Uterus (tissue), 4 donors: ENCODE results near the gene ITCH. TPM values are rescaled to one million over a fixed set of nuclear protein-coding genes. Genes with fewer than 3 reads are reported as not detected.
"Not testable (repeated sequence)": the region's sequence is repeated elsewhere in the genome, so short reads cannot be mapped to it uniquely, and the experiment has no call there.

Source experiments
- DNase-seq, 2 donors: peaks; one replicate each; pipeline ENCODE4 v3.0.0-alpha.2; 2019 to 2020
- H3K27ac ChIP-seq, 2 donors: fragments of 200-600 bp; sonication (generic); 1 replicate in 1 of 2; 2 replicates in 1 of 2; pipeline ENCODE4 v1.5.1; 2016 to 2018
- H3K27me3 ChIP-seq, 2 donors: fragments of 200-600 bp; sonication (generic); one replicate each; pipeline ENCODE4 v1.5.1; 2018 to 2019; ENCODE audit warnings: control low read depth in 1 of 2
- H3K36me3 ChIP-seq, 2 donors: fragments of 200-600 bp; sonication (generic); one replicate each; pipeline ENCODE4 v1.5.1; 2019; ENCODE audit warnings: control low read depth in 1 of 2
- H3K4me1 ChIP-seq, 2 donors: fragments of 200-600 bp; sonication (generic); one replicate each; pipeline ENCODE4 v1.5.1; 2018 to 2019; ENCODE audit warnings: control low read depth in 1 of 2
- H3K4me3 ChIP-seq, 2 donors: fragments of 200-600 bp; sonication (generic); 1 replicate in 1 of 2; 2 replicates in 1 of 2; pipeline ENCODE4 v1.5.1; 2018 to 2019; ENCODE audit warnings: mild to moderate bottlenecking in 1 of 2
- H3K9me3 ChIP-seq, 2 donors: fragments of 200-600 bp; sonication (generic); one replicate each; pipeline ENCODE4 v1.5.1; 2019; ENCODE audit warnings: control low read depth in 1 of 2
- POLR2A ChIP-seq, 2 donors: fragments of 450-650 bp; IDR thresholded peaks; one replicate each; pipeline ENCODE4 v1.6.1; 2016; ENCODE audit warnings: antibody characterized with exemption in 2 of 2, mild to moderate bottlenecking in 1 of 2, moderate library complexity in 1 of 2
- intact Hi-C: fragments of 100-400 bp; cut with DNase I; formaldehyde crosslinking; loops from one replicate; pipeline ENCODE4 v1.15.1; 2023; ENCODE audit warnings: low total_unique reads
- total RNA-seq, 4 donors: library from RNA; depleted of rRNA in 3 of 4; stranded (reverse); fragments of >200 nt in 3 of 4; gene quantifications; one replicate each; pipeline versions ENCODE4 v1.1.0 to v1.2.4, GENCODE V29; 2014 to 2023
- TF ChIP-seq, protein P1 (sequence below), 4 experiments: fragments of 200-600 bp in 2 of 4; fragments of 450-650 bp in 2 of 4; sonication (generic) in 2 of 4; IDR thresholded peaks; one replicate each; pipeline ENCODE4 v1.5.1; 2016 to 2019; ENCODE audit warnings: antibody characterized with exemption in 4 of 4, mild to moderate bottlenecking in 2 of 4, moderate library complexity in 1 of 4
- donor health status: DM: yes; HTN: yes; CAD: no.

Gene ITCH
- total RNA-seq, 4 donors from 2014 or later: 35.6 to 97.9 (median 65.4) TPM

- H3K27ac ChIP-seq: no peak overlapping the region
- DNase-seq: no peak
- TF ChIP-seq POLR2A (IDR thresholded peaks at IDR 0.05): no peak
- TF ChIP-seq, protein P1, sequence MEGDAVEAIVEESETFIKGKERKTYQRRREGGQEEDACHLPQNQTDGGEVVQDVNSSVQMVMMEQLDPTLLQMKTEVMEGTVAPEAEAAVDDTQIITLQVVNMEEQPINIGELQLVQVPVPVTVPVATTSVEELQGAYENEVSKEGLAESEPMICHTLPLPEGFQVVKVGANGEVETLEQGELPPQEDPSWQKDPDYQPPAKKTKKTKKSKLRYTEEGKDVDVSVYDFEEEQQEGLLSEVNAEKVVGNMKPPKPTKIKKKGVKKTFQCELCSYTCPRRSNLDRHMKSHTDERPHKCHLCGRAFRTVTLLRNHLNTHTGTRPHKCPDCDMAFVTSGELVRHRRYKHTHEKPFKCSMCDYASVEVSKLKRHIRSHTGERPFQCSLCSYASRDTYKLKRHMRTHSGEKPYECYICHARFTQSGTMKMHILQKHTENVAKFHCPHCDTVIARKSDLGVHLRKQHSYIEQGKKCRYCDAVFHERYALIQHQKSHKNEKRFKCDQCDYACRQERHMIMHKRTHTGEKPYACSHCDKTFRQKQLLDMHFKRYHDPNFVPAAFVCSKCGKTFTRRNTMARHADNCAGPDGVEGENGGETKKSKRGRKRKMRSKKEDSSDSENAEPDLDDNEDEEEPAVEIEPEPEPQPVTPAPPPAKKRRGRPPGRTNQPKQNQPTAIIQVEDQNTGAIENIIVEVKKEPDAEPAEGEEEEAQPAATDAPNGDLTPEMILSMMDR (IDR thresholded peaks at IDR 0.05): no peak
- H3K4me1 ChIP-seq: no peaks in the 10 kb centered on the region
- H3K4me3 ChIP-seq: no peak overlapping the region
- no peaks in the 10 kb centered on the region for H3K9me3 ChIP-seq
- intact Hi-C loops: no loop called here
- H3K27me3 ChIP-seq: no peaks in the 10 kb centered on the region
- H3K36me3 ChIP-seq: no peaks in the 10 kb centered on the region
These were observed 64.7 kb downstream of the ITCH start for GRCh38 chr20:34427784-34428183.

GRCh38 chr20:34431168-34431567 is 68.1 kb downstream of the ITCH start:
- intact Hi-C loops: no loop called here
- Histone ChIP-seq H3K27ac (no peak overlapping the region), H3K9me3 (no peaks in the 10 kb centered on the region), H3K4me1 (no peaks in the 10 kb centered on the region), H3K36me3 (no peaks in the 10 kb centered on the region), H3K27me3 (no peaks in the 10 kb centered on the region), H3K4me3 (no peak overlapping the region)
- no peak for DNase-seq
- TF ChIP-seq, protein P1 (IDR thresholded peaks at IDR 0.05): no peak
- TF ChIP-seq POLR2A (IDR thresholded peaks at IDR 0.05): no peak

- H3K4me1 ChIP-seq, intact Hi-C loops, H3K4me3 ChIP-seq, H3K27ac ChIP-seq, DNase-seq, H3K36me3 ChIP-seq, H3K27me3 ChIP-seq, H3K9me3 ChIP-seq: not testable (repeated sequence)
These were observed 69.6 kb downstream of the ITCH start for GRCh38 chr20:34432663-34433062.

DNA sequence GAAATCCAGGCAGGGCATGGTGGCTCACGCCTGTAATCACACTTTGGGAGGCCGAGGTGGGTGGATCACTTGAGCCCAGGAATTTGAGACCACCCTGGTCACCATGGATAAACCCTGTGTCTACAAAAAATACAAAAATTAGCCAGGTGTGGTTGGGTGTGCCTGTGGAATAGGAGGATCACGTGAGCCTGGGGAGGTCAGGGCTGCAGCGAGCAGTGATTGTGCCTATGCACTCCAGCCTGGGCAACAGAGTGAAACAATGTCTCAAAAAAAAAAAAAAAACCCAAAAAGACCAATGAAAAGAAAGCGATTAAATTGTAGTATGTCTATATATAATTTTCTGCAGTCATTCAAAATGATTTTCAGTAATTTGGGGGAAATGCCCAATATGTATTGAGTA is 70.3 kb downstream of the ITCH start:
- intact Hi-C loops: no loop called here
- no peaks in the 10 kb centered on the region for H3K36me3 ChIP-seq

DNA sequence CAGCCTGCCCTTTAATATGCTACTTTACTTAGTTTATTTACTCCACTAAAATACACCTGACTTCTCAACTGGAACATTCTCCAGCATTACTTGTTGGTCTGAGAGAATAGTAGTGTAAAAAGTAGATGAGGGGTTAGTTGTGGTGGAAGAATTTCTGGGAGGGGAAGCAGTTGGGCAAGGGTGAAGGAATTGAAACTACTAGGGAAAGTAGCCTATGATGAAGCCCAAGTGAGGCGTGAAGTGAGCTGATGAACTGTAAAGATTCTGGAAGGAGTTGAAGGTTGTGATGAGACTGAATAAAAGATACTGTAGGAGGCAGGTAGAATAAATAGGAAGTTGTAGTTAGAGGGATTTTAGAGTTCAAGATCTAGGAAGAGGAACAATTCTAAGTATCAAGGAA is 72.5 kb downstream of the ITCH start:
- DNase-seq: no peak
- intact Hi-C loops: no loop called here
- Histone ChIP-seq H3K4me1 (no peaks in the 10 kb centered on the region), H3K27ac (no peak overlapping the region), H3K27me3 (no peaks in the 10 kb centered on the region), H3K4me3 (no peak overlapping the region), H3K36me3 (no peaks in the 10 kb centered on the region), H3K9me3 (no peaks in the 10 kb centered on the region)
- TF ChIP-seq, protein P1 (IDR thresholded peaks at IDR 0.05): no peak
- no peak for TF ChIP-seq POLR2A (IDR thresholded peaks at IDR 0.05)

More for the DNA sequence above, 70.3 kb downstream of the ITCH start:
- Histone ChIP-seq H3K4me1 (no peaks in the 10 kb centered on the region), H3K9me3 (no peaks in the 10 kb centered on the region), H3K27ac (no peak overlapping the region), H3K4me3 (no peak overlapping the region), H3K27me3 (no peaks in the 10 kb centered on the region)
- TF ChIP-seq POLR2A (IDR thresholded peaks at IDR 0.05): no peak
- TF ChIP-seq, protein P1 (IDR thresholded peaks at IDR 0.05): no peak
- no peak for DNase-seq

- Histone ChIP-seq H3K36me3 (no peaks in the 10 kb centered on the region), H3K4me1 (no peaks in the 10 kb centered on the region), H3K27ac (no peak overlapping the region), H3K9me3 (no peaks in the 10 kb centered on the region), H3K27me3 (no peaks in the 10 kb centered on the region), H3K4me3 (no peak overlapping the region)
- DNase-seq: no peak
- TF ChIP-seq POLR2A (IDR thresholded peaks at IDR 0.05): no peak
- TF ChIP-seq, protein P1 (IDR thresholded peaks at IDR 0.05): no peak
- intact Hi-C loops: no loop called here
These were observed 74.4 kb downstream of the ITCH start for GRCh38 chr20:34437330-34437986.
